PFSK-1 (cell line): ENCODE data around the gene SHROOM1.

ENCODE experiments used
- FOXP2 ChIP-seq: optimal IDR thresholded peaks from 2 replicates; pipeline ENCODE3; 2011; ENCODE audit warnings: borderline replicate concordance, control low read depth, inconsistent platforms; ENCODE audit not compliant: insufficient read depth; ENCODE audit errors: extremely low read length, extremely low read depth
- POLR2AphosphoS5 ChIP-seq: IDR thresholded peaks from 2 replicates; pipeline ENCODE4 v1.6.1; 2012; ENCODE audit warnings: low read depth, mild to moderate bottlenecking, control low read depth, low read length, moderate library complexity
- SIN3A ChIP-seq: IDR thresholded peaks from 2 replicates; pipeline ENCODE4 v1.6.1; 2012; ENCODE audit warnings: mild to moderate bottlenecking, low read length, moderate library complexity, borderline replicate concordance; ENCODE audit not compliant: insufficient read depth
- TAF1 ChIP-seq: IDR thresholded peaks from 2 replicates; pipeline ENCODE4 v1.6.1; 2012; ENCODE audit warnings: low read length, control low read depth, borderline replicate concordance; ENCODE audit not compliant: insufficient read depth
- TF ChIP-seq, protein P1 (sequence below), 2 experiments: IDR thresholded peaks; 2 replicates each; pipeline versions ENCODE4 v1.6.1 to v1.8.0; 2011 to 2012; ENCODE audit warnings: low read depth in 2 of 2, low read length in 2 of 2, control low read depth in 1 of 2, inconsistent platforms in 1 of 2, mild to moderate bottlenecking in 1 of 2, moderate library complexity in 1 of 2; ENCODE audit not compliant: insufficient read depth in 1 of 2

The SHROOM1 gene

DNA sequence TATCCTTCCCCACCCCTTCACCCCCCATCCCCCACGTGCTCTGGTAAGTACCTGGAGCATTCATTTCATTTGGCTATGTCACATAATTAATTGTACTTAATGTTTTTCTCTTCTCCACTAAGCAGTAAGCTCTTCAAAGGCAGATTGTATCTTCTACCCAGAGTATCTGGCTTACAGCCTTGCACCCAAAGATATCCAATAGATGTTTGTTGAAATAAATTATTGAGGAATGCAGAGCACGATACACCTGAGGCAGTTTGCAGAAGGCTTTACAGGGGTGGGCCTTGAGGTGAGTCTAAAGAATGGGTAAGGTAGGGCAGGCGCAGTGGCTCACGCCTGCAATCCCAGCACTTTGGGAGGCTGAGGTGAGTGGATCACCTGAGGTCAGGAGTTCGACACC is 19.8 kb downstream of the SHROOM1 start:
- TF ChIP-seq POLR2AphosphoS5 (no peak), SIN3A (no peak), FOXP2 (no peak), TAF1 (no peak)
- TF ChIP-seq, protein P1, sequence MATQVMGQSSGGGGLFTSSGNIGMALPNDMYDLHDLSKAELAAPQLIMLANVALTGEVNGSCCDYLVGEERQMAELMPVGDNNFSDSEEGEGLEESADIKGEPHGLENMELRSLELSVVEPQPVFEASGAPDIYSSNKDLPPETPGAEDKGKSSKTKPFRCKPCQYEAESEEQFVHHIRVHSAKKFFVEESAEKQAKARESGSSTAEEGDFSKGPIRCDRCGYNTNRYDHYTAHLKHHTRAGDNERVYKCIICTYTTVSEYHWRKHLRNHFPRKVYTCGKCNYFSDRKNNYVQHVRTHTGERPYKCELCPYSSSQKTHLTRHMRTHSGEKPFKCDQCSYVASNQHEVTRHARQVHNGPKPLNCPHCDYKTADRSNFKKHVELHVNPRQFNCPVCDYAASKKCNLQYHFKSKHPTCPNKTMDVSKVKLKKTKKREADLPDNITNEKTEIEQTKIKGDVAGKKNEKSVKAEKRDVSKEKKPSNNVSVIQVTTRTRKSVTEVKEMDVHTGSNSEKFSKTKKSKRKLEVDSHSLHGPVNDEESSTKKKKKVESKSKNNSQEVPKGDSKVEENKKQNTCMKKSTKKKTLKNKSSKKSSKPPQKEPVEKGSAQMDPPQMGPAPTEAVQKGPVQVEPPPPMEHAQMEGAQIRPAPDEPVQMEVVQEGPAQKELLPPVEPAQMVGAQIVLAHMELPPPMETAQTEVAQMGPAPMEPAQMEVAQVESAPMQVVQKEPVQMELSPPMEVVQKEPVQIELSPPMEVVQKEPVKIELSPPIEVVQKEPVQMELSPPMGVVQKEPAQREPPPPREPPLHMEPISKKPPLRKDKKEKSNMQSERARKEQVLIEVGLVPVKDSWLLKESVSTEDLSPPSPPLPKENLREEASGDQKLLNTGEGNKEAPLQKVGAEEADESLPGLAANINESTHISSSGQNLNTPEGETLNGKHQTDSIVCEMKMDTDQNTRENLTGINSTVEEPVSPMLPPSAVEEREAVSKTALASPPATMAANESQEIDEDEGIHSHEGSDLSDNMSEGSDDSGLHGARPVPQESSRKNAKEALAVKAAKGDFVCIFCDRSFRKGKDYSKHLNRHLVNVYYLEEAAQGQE (IDR thresholded peaks at IDR 0.05; ENCODE audit: insufficient read depth in 1 of 2, low read depth in 2 of 2, low read length in 2 of 2), result no peak

DNA sequence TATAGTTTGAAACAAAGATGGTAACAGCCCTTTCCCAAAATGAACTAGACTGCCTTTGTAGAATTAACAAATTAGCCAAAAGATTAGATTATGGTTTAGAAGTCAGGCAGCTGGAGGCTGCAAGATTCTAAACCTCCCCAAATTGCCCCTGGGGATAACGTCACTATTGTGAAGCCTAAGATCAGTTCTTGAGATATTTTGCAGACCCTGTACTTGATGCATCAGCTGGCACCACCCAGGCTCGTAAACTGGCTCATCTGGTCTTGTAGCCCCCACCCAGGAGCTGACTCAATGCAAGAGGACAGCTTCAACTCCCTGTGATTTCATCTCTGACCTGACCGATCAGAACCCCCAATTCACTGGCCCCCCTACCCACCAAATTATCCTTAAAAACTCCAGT is 21.6 kb downstream of the SHROOM1 start:
- TF ChIP-seq POLR2AphosphoS5 (no peak), TAF1 (no peak), SIN3A (no peak), FOXP2 (no peak)
- TF ChIP-seq, protein P1 (IDR thresholded peaks at IDR 0.05; ENCODE audit: insufficient read depth in 1 of 2, low read depth in 2 of 2, low read length in 2 of 2), result no peak

DNA sequence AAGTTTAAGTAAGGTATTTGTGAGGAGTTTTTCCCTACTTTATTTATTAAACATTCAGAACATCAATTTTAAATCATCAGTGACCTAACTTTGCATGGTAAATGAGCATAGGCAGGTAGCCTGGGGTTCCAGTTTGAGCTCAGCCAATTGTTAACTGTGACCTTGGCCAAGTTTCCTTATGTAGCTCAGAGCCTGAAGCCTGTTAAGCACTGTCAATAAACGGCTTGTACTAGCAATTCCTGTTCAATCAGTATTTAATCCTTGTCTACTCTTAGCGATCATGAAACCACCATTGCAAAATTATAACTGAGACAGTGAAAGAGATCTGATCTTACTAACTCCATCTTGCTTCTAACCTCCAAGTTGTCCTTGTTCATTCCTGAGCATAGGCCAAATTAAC is 22.0 kb downstream of the SHROOM1 start:
- TF ChIP-seq SIN3A (no peak), TAF1 (no peak), POLR2AphosphoS5 (no peak), FOXP2 (no peak)
- TF ChIP-seq, protein P1 (IDR thresholded peaks at IDR 0.05; ENCODE audit: insufficient read depth in 1 of 2, low read depth in 2 of 2, low read length in 2 of 2), result no peak

DNA sequence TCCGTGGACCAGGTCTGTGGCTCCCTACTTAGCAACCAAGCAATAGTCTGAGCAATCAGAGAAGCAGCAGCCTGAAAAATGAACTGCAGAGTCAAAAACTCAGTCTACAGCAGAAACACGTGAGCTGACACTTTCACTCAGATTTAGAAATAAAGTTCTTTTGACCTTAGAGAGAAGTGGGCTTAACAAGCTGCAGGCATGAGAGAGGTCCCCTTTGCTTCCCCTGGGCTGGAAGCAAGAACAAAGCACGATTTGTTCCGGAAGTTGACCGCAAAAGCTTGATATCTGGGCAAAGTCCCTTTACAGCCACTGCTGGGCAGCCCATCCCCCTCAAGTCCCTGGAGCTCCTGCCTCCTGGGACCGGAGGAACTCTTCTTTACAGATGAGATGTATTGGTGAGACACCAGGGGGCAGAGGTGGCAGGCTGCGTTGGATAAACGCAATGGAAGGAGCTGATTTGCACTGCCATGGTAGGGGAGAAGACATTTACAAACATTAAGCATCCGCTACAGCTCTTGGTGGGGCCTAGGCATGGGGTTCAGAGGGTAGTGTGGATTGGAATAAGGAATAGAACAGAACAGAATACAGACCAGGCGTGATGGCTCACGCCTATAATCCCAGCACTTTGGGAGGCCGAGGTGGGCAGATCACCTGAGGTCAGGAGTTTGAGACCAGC is 23.1 kb downstream of the SHROOM1 start:
- TF ChIP-seq TAF1 (no peak), SIN3A (no peak), FOXP2 (no peak), POLR2AphosphoS5 (no peak)
- TF ChIP-seq, protein P1 (IDR thresholded peaks at IDR 0.05; ENCODE audit: insufficient read depth in 1 of 2, low read depth in 2 of 2, low read length in 2 of 2), result no peak
